Osteocyte (in vitro differentiated cells): ENCODE results near the gene DAAM1. TPM values are rescaled to one million over a fixed set of nuclear protein-coding genes. Genes with fewer than 3 reads are reported as not detected.

Experiments
- DNase-seq: peaks from one replicate; pipeline ENCODE4 v3.0.0; 2021; ENCODE audit warnings: mixed read lengths; ENCODE audit not compliant: unreplicated experiment; ENCODE audit errors: extremely low spot score
- H3K27ac Mint-ChIP-seq: one replicate; pipeline ENCODE4 v1.8.0; 2021; ENCODE audit warnings: mild to moderate bottlenecking, mixed read lengths; ENCODE audit not compliant: unreplicated experiment
- H3K27me3 Mint-ChIP-seq: one replicate; pipeline ENCODE4 v1.8.0; 2021; ENCODE audit warnings: mixed read lengths; ENCODE audit not compliant: unreplicated experiment
- H3K36me3 Mint-ChIP-seq: one replicate; pipeline ENCODE4 v1.8.0; 2021; ENCODE audit warnings: mixed read lengths; ENCODE audit not compliant: unreplicated experiment
- H3K4me1 Mint-ChIP-seq: one replicate; pipeline ENCODE4 v1.8.0; 2021; ENCODE audit warnings: mixed read lengths; ENCODE audit not compliant: unreplicated experiment
- H3K4me3 Mint-ChIP-seq: one replicate; pipeline ENCODE4 v1.8.0; 2021; ENCODE audit warnings: mild to moderate bottlenecking, moderate library complexity, mixed read lengths; ENCODE audit not compliant: unreplicated experiment
- H3K9me3 Mint-ChIP-seq: one replicate; pipeline ENCODE4 v1.8.0; 2021; ENCODE audit warnings: mixed read lengths; ENCODE audit not compliant: unreplicated experiment
- total RNA-seq: library from RNA; stranded (reverse); gene quantifications from 2 replicates; pipeline ENCODE4 v1.2.1, GENCODE V29; 2021
- TF ChIP-seq, protein P1 (sequence below): fragments of 200-600 bp; sonication (generic); IDR thresholded peaks from 2 replicates; pipeline ENCODE4 v1.5.0; 2021; ENCODE audit warnings: antibody characterized with exemption, mild to moderate bottlenecking, moderate library complexity

Gene DAAM1
- total RNA-seq, 1 donor from 2014 or later, result 22.8 TPM

GRCh38 chr14:59189786-59190368, 1.4 kb downstream of the DAAM1 start:
- H3K27ac Mint-ChIP-seq, result peak overlapping the region; percentile 94
- peaks cover 21% of the 10 kb centered on the region for H3K27me3 Mint-ChIP-seq
- peak; percentile 94 for DNase-seq
- H3K4me3 Mint-ChIP-seq, result peak overlapping the region; percentile 90
- no peaks in the 10 kb centered on the region for H3K9me3 Mint-ChIP-seq
- TF ChIP-seq, protein P1, sequence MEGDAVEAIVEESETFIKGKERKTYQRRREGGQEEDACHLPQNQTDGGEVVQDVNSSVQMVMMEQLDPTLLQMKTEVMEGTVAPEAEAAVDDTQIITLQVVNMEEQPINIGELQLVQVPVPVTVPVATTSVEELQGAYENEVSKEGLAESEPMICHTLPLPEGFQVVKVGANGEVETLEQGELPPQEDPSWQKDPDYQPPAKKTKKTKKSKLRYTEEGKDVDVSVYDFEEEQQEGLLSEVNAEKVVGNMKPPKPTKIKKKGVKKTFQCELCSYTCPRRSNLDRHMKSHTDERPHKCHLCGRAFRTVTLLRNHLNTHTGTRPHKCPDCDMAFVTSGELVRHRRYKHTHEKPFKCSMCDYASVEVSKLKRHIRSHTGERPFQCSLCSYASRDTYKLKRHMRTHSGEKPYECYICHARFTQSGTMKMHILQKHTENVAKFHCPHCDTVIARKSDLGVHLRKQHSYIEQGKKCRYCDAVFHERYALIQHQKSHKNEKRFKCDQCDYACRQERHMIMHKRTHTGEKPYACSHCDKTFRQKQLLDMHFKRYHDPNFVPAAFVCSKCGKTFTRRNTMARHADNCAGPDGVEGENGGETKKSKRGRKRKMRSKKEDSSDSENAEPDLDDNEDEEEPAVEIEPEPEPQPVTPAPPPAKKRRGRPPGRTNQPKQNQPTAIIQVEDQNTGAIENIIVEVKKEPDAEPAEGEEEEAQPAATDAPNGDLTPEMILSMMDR, result no peak
- H3K36me3 Mint-ChIP-seq, result no peaks in the 10 kb centered on the region
- H3K4me1 Mint-ChIP-seq, result peaks cover 28% of the 10 kb centered on the region

DNA sequence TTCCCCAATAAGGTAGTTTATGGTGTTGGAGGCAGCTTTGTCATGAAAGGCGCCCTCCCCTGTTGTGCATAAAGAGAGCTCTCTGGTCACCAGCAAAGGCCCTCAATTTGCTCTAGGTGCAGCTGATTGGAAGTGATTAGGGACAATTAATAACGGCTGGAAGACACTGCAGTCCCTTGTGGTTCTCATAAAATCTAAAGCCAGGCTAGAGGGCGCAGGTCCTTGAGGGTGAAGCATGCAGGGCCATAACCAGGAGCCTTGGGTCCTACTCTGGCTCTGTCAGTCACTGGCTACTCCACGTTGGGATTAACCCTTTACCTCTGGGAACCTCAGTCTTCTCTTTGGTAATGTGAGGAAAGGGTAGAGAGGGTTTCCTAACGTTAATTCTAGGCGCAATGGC, 1.9 kb downstream of the DAAM1 start:
- peaks cover 16% of the 10 kb centered on the region for H3K27me3 Mint-ChIP-seq
- peaks cover 28% of the 10 kb centered on the region for H3K4me1 Mint-ChIP-seq
- peak overlapping the region; percentile 90 for H3K4me3 Mint-ChIP-seq
- no peak for DNase-seq
- H3K36me3 Mint-ChIP-seq, result no peaks in the 10 kb centered on the region
- TF ChIP-seq, protein P1, result no peak
- H3K9me3 Mint-ChIP-seq, result no peaks in the 10 kb centered on the region
- peak overlapping the region; percentile 94 for H3K27ac Mint-ChIP-seq

- no peak overlapping the region for H3K4me3 Mint-ChIP-seq
- H3K9me3 Mint-ChIP-seq, result no peaks in the 10 kb centered on the region
- H3K27ac Mint-ChIP-seq, result no peak overlapping the region
- no peaks in the 10 kb centered on the region for H3K27me3 Mint-ChIP-seq
- peaks cover 33% of the 10 kb centered on the region for H3K4me1 Mint-ChIP-seq
- no peaks in the 10 kb centered on the region for H3K36me3 Mint-ChIP-seq
- TF ChIP-seq, protein P1, result no peak
- no peak for DNase-seq
Measured at GRCh38 chr14:59195912-59196311, 7.4 kb downstream of the DAAM1 start.

GRCh38 chr14:59197695-59198262, 9.3 kb downstream of the DAAM1 start:
- no peaks in the 10 kb centered on the region for H3K36me3 Mint-ChIP-seq
- H3K27me3 Mint-ChIP-seq, result no peaks in the 10 kb centered on the region
- TF ChIP-seq, protein P1, result no peak
- H3K27ac Mint-ChIP-seq, result no peak overlapping the region
- no peaks in the 10 kb centered on the region for H3K9me3 Mint-ChIP-seq
- H3K4me1 Mint-ChIP-seq, result peaks cover 25% of the 10 kb centered on the region
- H3K4me3 Mint-ChIP-seq, result no peak overlapping the region
- no peak for DNase-seq

GRCh38 chr14:59199205-59199604, 10.7 kb downstream of the DAAM1 start:
- TF ChIP-seq, protein P1, result peak; percentile 22
- Mint-ChIP-seq H3K4me1 (peaks cover 22% of the 10 kb centered on the region), H3K27ac (no peak overlapping the region), H3K36me3 (no peaks in the 10 kb centered on the region), H3K27me3 (no peaks in the 10 kb centered on the region), H3K9me3 (no peaks in the 10 kb centered on the region), H3K4me3 (no peak overlapping the region)
- no peak for DNase-seq
